Stimulated activated CD4-positive, alpha-beta T cell treated with anti-CD3 and anti-CD28 coated beads, Interleukin-1b, Interleukin-23, amount 100 ng/mL, for 48 hours (primary cell): ENCODE measurements around the gene SLC39A2.

ENCODE experiments used
- DNase-seq: peaks from one replicate; pipeline ENCODE4 v3.0.0-alpha.2; 2020

SLC39A2 gene

GRCh38 chr14:21050597-21050996 lies 51.5 kb downstream of the SLC39A2 start:
- DNase-seq: no peak
